Mucosa of stomach (tissue), 1 donor: ENCODE results near the gene SLC6A3.

Source experiments
- H3K27me3 ChIP-seq: one replicate; pipeline ENCODE4 v1.7.0; 2013; ENCODE audit warnings: mild to moderate bottlenecking, low read length; ENCODE audit not compliant: control insufficient read depth, insufficient read depth
- H3K36me3 ChIP-seq: one replicate; pipeline ENCODE4 v1.7.0; 2013; ENCODE audit warnings: low read length; ENCODE audit not compliant: control insufficient read depth, insufficient read depth
- H3K4me1 ChIP-seq: one replicate; pipeline ENCODE4 v1.7.0; 2013; ENCODE audit warnings: mild to moderate bottlenecking, low read length; ENCODE audit not compliant: control insufficient read depth, insufficient read depth
- H3K4me3 ChIP-seq: one replicate; pipeline ENCODE4 v1.7.0; 2013; ENCODE audit warnings: low read length
- H3K9ac ChIP-seq: one replicate; pipeline ENCODE4 v1.7.0; 2013; ENCODE audit warnings: mild to moderate bottlenecking, low read length, moderate library complexity
- H3K9me3 ChIP-seq: one replicate; pipeline ENCODE4 v1.7.0; 2013; ENCODE audit warnings: mild to moderate bottlenecking, low read length, moderate library complexity; ENCODE audit not compliant: control insufficient read depth
- donor health status: Pancreatic carcinoma.

Gene SLC6A3

GRCh38 chr5:1391691-1392090, 53.5 kb downstream of the SLC6A3 start:
- Histone ChIP-seq H3K4me1 (peaks cover 7% of the 10 kb centered on the region), H3K27me3 (peaks cover 36% of the 10 kb centered on the region), H3K9me3 (no peaks in the 10 kb centered on the region), H3K36me3 (no peaks in the 10 kb centered on the region), H3K9ac (no peak overlapping the region), H3K4me3 (no peak overlapping the region)

GRCh38 chr5:1390861-1391600, 54.2 kb downstream of the SLC6A3 start:
- peaks cover 38% of the 10 kb centered on the region for H3K27me3 ChIP-seq
- no peak overlapping the region for H3K4me3 ChIP-seq
- H3K4me1 ChIP-seq: peaks cover 7% of the 10 kb centered on the region

GRCh38 chr5:1390333-1390732, 54.9 kb downstream of the SLC6A3 start:
- Histone ChIP-seq H3K9ac (no peak overlapping the region), H3K4me1 (peaks cover 10% of the 10 kb centered on the region), H3K9me3 (no peaks in the 10 kb centered on the region), H3K36me3 (no peaks in the 10 kb centered on the region), H3K4me3 (no peak overlapping the region), H3K27me3 (peaks cover 37% of the 10 kb centered on the region)

More at GRCh38 chr5:1390861-1391600, 54.2 kb downstream of the SLC6A3 start:
- H3K36me3 ChIP-seq: no peaks in the 10 kb centered on the region
- no peak overlapping the region for H3K9ac ChIP-seq
- no peaks in the 10 kb centered on the region for H3K9me3 ChIP-seq

- Histone ChIP-seq H3K4me1 (peaks cover 13% of the 10 kb centered on the region), H3K27me3 (peaks cover 23% of the 10 kb centered on the region), H3K4me3 (no peak overlapping the region), H3K9ac (no peak overlapping the region), H3K9me3 (no peaks in the 10 kb centered on the region), H3K36me3 (no peaks in the 10 kb centered on the region)
These were observed 56.8 kb downstream of the SLC6A3 start for GRCh38 chr5:1388383-1388967.

- no peak overlapping the region for H3K4me3 ChIP-seq
- H3K4me1 ChIP-seq: peaks cover 13% of the 10 kb centered on the region
- peaks cover 23% of the 10 kb centered on the region for H3K27me3 ChIP-seq
These were observed 57.4 kb downstream of the SLC6A3 start for GRCh38 chr5:1387876-1388275.

GRCh38 chr5:1387059-1387755, 58.0 kb downstream of the SLC6A3 start:
- Histone ChIP-seq H3K27me3 (peaks cover 22% of the 10 kb centered on the region), H3K4me1 (peaks cover 13% of the 10 kb centered on the region), H3K36me3 (no peaks in the 10 kb centered on the region), H3K4me3 (peak overlapping the region; percentile 32), H3K9ac (no peak overlapping the region), H3K9me3 (no peaks in the 10 kb centered on the region)

More at GRCh38 chr5:1387876-1388275, 57.4 kb downstream of the SLC6A3 start:
- no peaks in the 10 kb centered on the region for H3K9me3 ChIP-seq
- H3K9ac ChIP-seq: no peak overlapping the region
- no peaks in the 10 kb centered on the region for H3K36me3 ChIP-seq

- H3K9ac ChIP-seq: peak overlapping the region; percentile 74
- no peaks in the 10 kb centered on the region for H3K36me3 ChIP-seq
- peaks cover 6% of the 10 kb centered on the region for H3K4me1 ChIP-seq
- peaks cover 15% of the 10 kb centered on the region for H3K27me3 ChIP-seq
- no peaks in the 10 kb centered on the region for H3K9me3 ChIP-seq
- peak overlapping the region; percentile 32 for H3K4me3 ChIP-seq
These were observed 58.9 kb downstream of the SLC6A3 start for GRCh38 chr5:1386274-1386717.

GRCh38 chr5:1385395-1386273, 59.6 kb downstream of the SLC6A3 start:
- H3K36me3 ChIP-seq: no peaks in the 10 kb centered on the region
- peaks cover 15% of the 10 kb centered on the region for H3K27me3 ChIP-seq
- no peaks in the 10 kb centered on the region for H3K9me3 ChIP-seq
- peak overlapping the region; percentile 32 for H3K4me3 ChIP-seq
- H3K4me1 ChIP-seq: peaks cover 6% of the 10 kb centered on the region
- peak overlapping the region; percentile 74 for H3K9ac ChIP-seq

GRCh38 chr5:1384521-1384920, 60.7 kb downstream of the SLC6A3 start:
- Histone ChIP-seq H3K9me3 (no peaks in the 10 kb centered on the region), H3K4me3 (no peak overlapping the region), H3K9ac (no peak overlapping the region), H3K27me3 (peaks cover 11% of the 10 kb centered on the region), H3K36me3 (no peaks in the 10 kb centered on the region), H3K4me1 (peaks cover 6% of the 10 kb centered on the region)

GRCh38 chr5:1383886-1384401, 61.3 kb downstream of the SLC6A3 start:
- H3K9me3 ChIP-seq: no peaks in the 10 kb centered on the region
- H3K36me3 ChIP-seq: no peaks in the 10 kb centered on the region
- H3K4me1 ChIP-seq: peaks cover 6% of the 10 kb centered on the region
- H3K9ac ChIP-seq: no peak overlapping the region
- H3K27me3 ChIP-seq: peaks cover 14% of the 10 kb centered on the region
- H3K4me3 ChIP-seq: no peak overlapping the region

GRCh38 chr5:1383344-1383743, 61.9 kb downstream of the SLC6A3 start:
- Histone ChIP-seq H3K36me3 (no peaks in the 10 kb centered on the region), H3K27me3 (peaks cover 18% of the 10 kb centered on the region), H3K9me3 (no peaks in the 10 kb centered on the region), H3K9ac (no peak overlapping the region), H3K4me1 (peaks cover 6% of the 10 kb centered on the region), H3K4me3 (no peak overlapping the region)
